Left lung (tissue), 10 donors: ENCODE results near the gene ALX3. TPM values are rescaled to one million over a fixed set of nuclear protein-coding genes. Genes with fewer than 3 reads are reported as not detected.

Experiments used
- ATAC-seq: fragments of 200-7000 bp; cut with Tn5 transposase; one replicate; pipeline ENCODE4 v1.9.1; 2020; ENCODE audit warnings: moderate library complexity
- DNase-seq, 4 donors: peaks; one replicate each; pipeline ENCODE4 v3.0.0-alpha.2; 2013 to 2020
- H3K27ac ChIP-seq, 2 donors: fragments of 200-600 bp; sonication (generic) in 1 of 2; one replicate each; pipeline versions ENCODE4 v1.5.0 to v1.8.0; 2020 to 2021
- H3K27me3 ChIP-seq, 2 donors: fragments of 200-600 bp; sonication (generic) in 1 of 2; one replicate each; pipeline versions ENCODE4 v1.5.0 to v1.8.0; 2020 to 2021
- H3K36me3 ChIP-seq, 2 donors: fragments of 200-600 bp; sonication (generic) in 1 of 2; one replicate each; pipeline versions ENCODE4 v1.5.0 to v1.8.0; 2020 to 2021
- H3K4me1 ChIP-seq, 2 donors: fragments of 200-600 bp; one replicate each; pipeline ENCODE4 v1.8.0; 2021
- H3K4me3 ChIP-seq, 2 donors: fragments of 200-600 bp; sonication (generic) in 1 of 2; one replicate each; pipeline versions ENCODE4 v1.5.0 to v1.8.0; 2020 to 2021; ENCODE audit warnings: mild to moderate bottlenecking in 1 of 2
- H3K9me3 ChIP-seq, 2 donors: fragments of 200-600 bp; sonication (generic) in 1 of 2; one replicate each; pipeline versions ENCODE4 v1.5.0 to v1.8.0; 2020 to 2021
- intact Hi-C, 2 donors: fragments of 100-400 bp; cut with DNase I; formaldehyde crosslinking; loops; one replicate each; pipeline versions ENCODE4 v1.11.2 to v1.14.2; 2022
- polyA plus RNA-seq, 6 donors: library from polyadenylated mRNA; unstranded; fragments of 120-200 nt; gene quantifications; one replicate each; pipeline ENCODE4 v1.2.1, GENCODE V29; 2013; ENCODE audit not compliant: insufficient read length in 6 of 6
- total RNA-seq, 2 donors: library from RNA; stranded (reverse); fragmentation: NEBNext Ultra II Directional; extraction: Animal tissue kit (Norgen Biotek cat#: 25700); gene quantifications; one replicate each; pipeline ENCODE4 v1.2.1, GENCODE V29; 2021
- TF ChIP-seq, protein P1 (sequence below), 2 donors: fragments of 200-600 bp; sonication (generic) in 1 of 2; IDR thresholded peaks; one replicate each; pipeline versions ENCODE4 v1.5.0 to v1.8.0; 2021; ENCODE audit warnings: antibody characterized with exemption in 2 of 2
- donor health status: DM: no; HTN: yes; CAD: no.
- donor health status: DM: no; HTN: no; CAD: no.

Gene ALX3
- total and polyA plus RNA-seq, 8 donors = not detected

GRCh38 chr1:110056285-110056683, 14.2 kb downstream of the ALX3 start:
- DNase-seq (no peak), ATAC-seq (no peak)
- no peaks in the 10 kb centered on the region for H3K4me1 ChIP-seq
- H3K9me3 ChIP-seq = no peaks in the 10 kb centered on the region
- no peak overlapping the region for H3K27ac ChIP-seq
- H3K27me3 ChIP-seq = no peaks in the 10 kb centered on the region
- intact Hi-C loops = no loop called here
- H3K36me3 ChIP-seq = peaks cover 0 to 93% of the 10 kb centered on the region in 2 donors
- TF ChIP-seq, protein P1, sequence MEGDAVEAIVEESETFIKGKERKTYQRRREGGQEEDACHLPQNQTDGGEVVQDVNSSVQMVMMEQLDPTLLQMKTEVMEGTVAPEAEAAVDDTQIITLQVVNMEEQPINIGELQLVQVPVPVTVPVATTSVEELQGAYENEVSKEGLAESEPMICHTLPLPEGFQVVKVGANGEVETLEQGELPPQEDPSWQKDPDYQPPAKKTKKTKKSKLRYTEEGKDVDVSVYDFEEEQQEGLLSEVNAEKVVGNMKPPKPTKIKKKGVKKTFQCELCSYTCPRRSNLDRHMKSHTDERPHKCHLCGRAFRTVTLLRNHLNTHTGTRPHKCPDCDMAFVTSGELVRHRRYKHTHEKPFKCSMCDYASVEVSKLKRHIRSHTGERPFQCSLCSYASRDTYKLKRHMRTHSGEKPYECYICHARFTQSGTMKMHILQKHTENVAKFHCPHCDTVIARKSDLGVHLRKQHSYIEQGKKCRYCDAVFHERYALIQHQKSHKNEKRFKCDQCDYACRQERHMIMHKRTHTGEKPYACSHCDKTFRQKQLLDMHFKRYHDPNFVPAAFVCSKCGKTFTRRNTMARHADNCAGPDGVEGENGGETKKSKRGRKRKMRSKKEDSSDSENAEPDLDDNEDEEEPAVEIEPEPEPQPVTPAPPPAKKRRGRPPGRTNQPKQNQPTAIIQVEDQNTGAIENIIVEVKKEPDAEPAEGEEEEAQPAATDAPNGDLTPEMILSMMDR (IDR thresholded peaks at IDR 0.05) = no peak
- H3K4me3 ChIP-seq = no peak overlapping the region

DNA sequence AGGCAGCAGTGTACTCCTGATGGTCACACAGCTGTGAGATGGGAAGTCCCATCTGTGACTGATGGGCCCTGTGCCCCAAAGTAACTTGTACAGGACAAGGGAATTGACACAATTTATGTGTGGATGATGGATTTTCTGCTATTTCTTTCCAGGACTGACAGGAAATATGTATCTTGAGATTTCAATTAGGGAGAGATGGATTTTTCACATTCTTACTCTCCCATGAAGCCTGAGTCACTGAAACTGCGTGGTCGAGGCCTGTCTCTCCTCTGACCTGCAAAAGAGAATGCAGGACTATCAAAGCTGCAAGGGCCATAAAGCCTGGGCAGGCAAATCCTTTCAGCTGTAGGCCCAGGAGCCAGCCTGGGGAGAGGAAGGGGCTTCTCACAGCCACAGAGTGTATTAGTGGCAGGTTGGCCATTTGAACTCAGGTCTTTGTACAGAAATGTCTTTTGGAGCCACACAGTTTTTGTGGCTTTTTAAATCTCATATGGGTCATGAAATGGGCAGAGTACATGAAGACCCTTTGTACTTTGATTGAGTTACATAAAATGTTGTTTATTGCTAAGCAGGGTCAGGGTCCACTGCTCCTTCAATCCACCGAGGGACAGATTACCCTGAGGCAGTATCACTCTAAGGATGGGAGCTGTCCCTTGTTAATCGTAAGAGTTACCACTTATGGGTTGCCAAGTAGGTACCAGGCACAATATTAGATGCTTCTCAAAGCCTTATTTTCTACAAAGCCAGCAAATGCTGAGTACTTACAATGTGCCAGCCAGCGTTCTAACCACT, 14.8 kb downstream of the ALX3 start:
- intact Hi-C loops = no loop called here

GRCh38 chr1:110053552-110054428, 16.7 kb downstream of the ALX3 start:
- no peaks in the 10 kb centered on the region for H3K4me1 ChIP-seq
- ATAC-seq (peak; percentile 82), DNase-seq (peak in 3 of 4 donors; percentile 48 to 88 (median 49))
- no peaks in the 10 kb centered on the region for H3K9me3 ChIP-seq
- intact Hi-C loops = no loop called here
- H3K27ac ChIP-seq = no peak overlapping the region
- no peaks in the 10 kb centered on the region for H3K27me3 ChIP-seq
- no peak overlapping the region for H3K4me3 ChIP-seq
- TF ChIP-seq, protein P1 (IDR thresholded peaks at IDR 0.05) = peak; percentile 92 to 95
- H3K36me3 ChIP-seq = peaks cover 0 to 100% of the 10 kb centered on the region in 2 donors

More for the DNA sequence above, 14.8 kb downstream of the ALX3 start:
- ATAC-seq (no peak), DNase-seq (no peak)
- Histone ChIP-seq H3K27me3 (no peaks in the 10 kb centered on the region), H3K4me3 (no peak overlapping the region), H3K4me1 (no peaks in the 10 kb centered on the region), H3K36me3 (peaks cover 0 to 93% of the 10 kb centered on the region in 2 donors), H3K9me3 (no peaks in the 10 kb centered on the region), H3K27ac (no peak overlapping the region)
- TF ChIP-seq, protein P1 (IDR thresholded peaks at IDR 0.05) = no peak

GRCh38 chr1:110051262-110051648, 19.2 kb downstream of the ALX3 start:
- peaks cover 0 to 100% of the 10 kb centered on the region in 2 donors for H3K36me3 ChIP-seq
- no peaks in the 10 kb centered on the region for H3K9me3 ChIP-seq
- H3K4me3 ChIP-seq = no peak overlapping the region
- no peak for ATAC-seq
- H3K27ac ChIP-seq = no peak overlapping the region
- DNase-seq = no peak
- intact Hi-C loops = no loop called here
- H3K27me3 ChIP-seq = no peaks in the 10 kb centered on the region
- TF ChIP-seq, protein P1 (IDR thresholded peaks at IDR 0.05) = no peak
- no peaks in the 10 kb centered on the region for H3K4me1 ChIP-seq
